Osteoblast (primary cell): ENCODE measurements around the gene NDUFA3. TPM values are rescaled to one million over a fixed set of nuclear protein-coding genes. Genes with fewer than 3 reads are reported as not detected.
A peak's percentile ranks its signal among the peaks of the same experiment; 100 is the strongest.

Experiments
- DNase-seq: peaks from one replicate; pipeline ENCODE4 v3.0.0; 2011; ENCODE audit warnings: low spot score, mixed read lengths; ENCODE audit not compliant: insufficient read length; ENCODE audit errors: missing footprints
- H2AFZ ChIP-seq: 2 replicates; pipeline ENCODE4 v1.6.0; 2011; ENCODE audit warnings: mild to moderate bottlenecking, low read length
- H3K27ac ChIP-seq: 2 replicates; pipeline ENCODE4 v1.5.1; 2011; ENCODE audit warnings: mild to moderate bottlenecking, low read depth, low read length, moderate library complexity
- H3K27me3 ChIP-seq: 2 replicates; pipeline ENCODE4 v1.6.0; 2012; ENCODE audit warnings: mild to moderate bottlenecking, control low read depth, inconsistent platforms, low read length, moderate library complexity; ENCODE audit not compliant: insufficient read depth
- H3K36me3 ChIP-seq: 2 replicates; pipeline ENCODE4 v1.5.1; 2011; ENCODE audit warnings: mild to moderate bottlenecking, low read length, control low read depth, moderate library complexity; ENCODE audit not compliant: insufficient read depth
- H3K4me1 ChIP-seq: 2 replicates; pipeline ENCODE4 v1.5.1; 2011; ENCODE audit warnings: mild to moderate bottlenecking, low read length, control low read depth, moderate library complexity; ENCODE audit not compliant: insufficient read depth
- H3K4me2 ChIP-seq: 2 replicates; pipeline ENCODE4 v1.6.0; 2011; ENCODE audit warnings: mild to moderate bottlenecking, low read length; ENCODE audit not compliant: insufficient read depth
- H3K4me3 ChIP-seq: fragments of 200-600 bp; sonication (generic); 3 replicates; pipeline ENCODE4 v1.5.1; 2012; ENCODE audit warnings: mild to moderate bottlenecking, low read length, inconsistent platforms; ENCODE audit not compliant: insufficient read depth
- H3K79me2 ChIP-seq: 2 replicates; pipeline ENCODE4 v1.6.0; 2012; ENCODE audit warnings: mild to moderate bottlenecking, low read length, control low read depth, inconsistent platforms; ENCODE audit not compliant: insufficient read depth
- H3K9me3 ChIP-seq: 2 replicates; pipeline ENCODE4 v1.5.1; 2011; ENCODE audit warnings: low read depth, low read length, control low read depth
- H4K20me1 ChIP-seq: 2 replicates; pipeline ENCODE4 v1.6.0; 2012; ENCODE audit warnings: mild to moderate bottlenecking, low read length, control low read depth; ENCODE audit not compliant: insufficient read depth
- total RNA-seq: library from RNA; depleted of rRNA; stranded (reverse); fragments of >200 nt; gene quantifications from 2 replicates; pipeline ENCODE4 v1.2.3, GENCODE V29; 2012
- TF ChIP-seq, protein P1 (sequence below): IDR thresholded peaks from 2 replicates; pipeline ENCODE4 v1.5.1; 2011; ENCODE audit warnings: mild to moderate bottlenecking, low read depth, low read length, moderate library complexity; ENCODE audit errors: extremely low read depth

NDUFA3 gene
- total RNA-seq, 1 donor: 8.3 TPM

DNA sequence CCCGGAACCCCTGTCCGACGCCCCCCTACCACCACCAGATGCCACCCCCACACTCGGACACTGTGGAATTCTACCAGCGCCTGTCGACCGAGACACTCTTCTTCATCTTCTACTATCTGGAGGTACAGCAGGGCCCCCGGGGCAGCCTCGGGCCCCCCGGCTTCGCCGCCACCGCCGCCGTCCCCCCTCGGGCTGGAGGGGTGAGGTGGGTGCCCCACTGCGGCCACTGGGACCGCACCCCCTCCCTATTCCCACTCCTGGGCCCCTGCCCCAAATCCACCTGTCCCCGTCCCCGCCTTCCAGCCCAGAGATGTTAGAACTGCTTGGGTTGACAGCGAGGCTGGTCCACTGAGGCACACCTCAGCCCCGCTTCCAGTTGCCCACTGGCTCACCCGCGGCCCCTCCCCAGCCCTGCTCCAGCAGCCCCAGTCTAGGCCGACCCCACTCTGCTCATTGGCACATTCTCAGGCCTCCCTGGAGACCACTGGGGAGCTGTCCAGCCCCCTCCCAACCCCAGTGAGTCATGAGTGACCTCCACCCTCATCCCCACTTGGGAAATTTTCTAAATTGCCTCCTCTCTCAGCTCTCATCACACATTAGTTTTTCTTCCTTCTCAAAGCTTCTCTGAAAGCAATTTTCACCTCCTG, 50.3 kb downstream of the NDUFA3 start:
- peaks cover 1% of the 10 kb centered on the region for H3K79me2 ChIP-seq
- TF ChIP-seq, protein P1, sequence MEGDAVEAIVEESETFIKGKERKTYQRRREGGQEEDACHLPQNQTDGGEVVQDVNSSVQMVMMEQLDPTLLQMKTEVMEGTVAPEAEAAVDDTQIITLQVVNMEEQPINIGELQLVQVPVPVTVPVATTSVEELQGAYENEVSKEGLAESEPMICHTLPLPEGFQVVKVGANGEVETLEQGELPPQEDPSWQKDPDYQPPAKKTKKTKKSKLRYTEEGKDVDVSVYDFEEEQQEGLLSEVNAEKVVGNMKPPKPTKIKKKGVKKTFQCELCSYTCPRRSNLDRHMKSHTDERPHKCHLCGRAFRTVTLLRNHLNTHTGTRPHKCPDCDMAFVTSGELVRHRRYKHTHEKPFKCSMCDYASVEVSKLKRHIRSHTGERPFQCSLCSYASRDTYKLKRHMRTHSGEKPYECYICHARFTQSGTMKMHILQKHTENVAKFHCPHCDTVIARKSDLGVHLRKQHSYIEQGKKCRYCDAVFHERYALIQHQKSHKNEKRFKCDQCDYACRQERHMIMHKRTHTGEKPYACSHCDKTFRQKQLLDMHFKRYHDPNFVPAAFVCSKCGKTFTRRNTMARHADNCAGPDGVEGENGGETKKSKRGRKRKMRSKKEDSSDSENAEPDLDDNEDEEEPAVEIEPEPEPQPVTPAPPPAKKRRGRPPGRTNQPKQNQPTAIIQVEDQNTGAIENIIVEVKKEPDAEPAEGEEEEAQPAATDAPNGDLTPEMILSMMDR: no peak
- no peak overlapping the region for H3K4me2 ChIP-seq
- H3K36me3 ChIP-seq: peaks cover 91% of the 10 kb centered on the region
- H3K27ac ChIP-seq: peak overlapping the region; percentile 48
- peaks cover 21% of the 10 kb centered on the region for H3K4me1 ChIP-seq
- DNase-seq: no peak
- H2AFZ ChIP-seq: no peak overlapping the region
- H3K9me3 ChIP-seq: no peaks in the 10 kb centered on the region
- H3K4me3 ChIP-seq: no peak overlapping the region
- no peaks in the 10 kb centered on the region for H3K27me3 ChIP-seq
- peaks cover 19% of the 10 kb centered on the region for H4K20me1 ChIP-seq

DNA sequence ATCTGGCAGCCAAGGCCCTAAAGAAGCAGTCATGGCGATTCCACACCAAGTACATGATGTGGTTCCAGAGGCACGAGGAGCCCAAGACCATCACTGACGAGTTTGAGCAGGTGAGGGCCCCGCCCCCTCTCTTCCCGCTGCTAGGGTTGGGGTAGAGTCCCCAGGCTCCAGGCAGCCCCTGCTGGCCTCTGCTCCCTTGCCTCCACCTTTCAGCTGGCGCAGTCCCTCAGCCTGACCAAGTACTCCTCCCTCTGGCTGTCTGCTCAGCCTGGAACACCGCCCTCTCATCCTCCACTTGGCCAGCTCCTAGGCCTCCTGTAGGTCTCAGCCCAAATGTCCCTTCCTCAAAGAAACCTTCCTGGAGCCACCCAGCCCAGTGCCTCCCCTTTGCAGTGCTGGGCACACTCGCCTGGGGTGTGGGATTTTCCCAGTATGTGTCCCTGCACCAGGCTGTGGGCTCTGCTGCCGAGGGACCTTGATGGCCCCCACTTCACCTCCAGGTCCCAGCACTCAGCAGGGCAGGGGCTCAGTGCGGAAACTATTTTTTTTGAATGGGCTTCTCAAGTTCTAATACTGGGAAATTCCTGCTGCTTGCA, 51.2 kb downstream of the NDUFA3 start:
- Histone ChIP-seq H3K27me3 (no peaks in the 10 kb centered on the region), H3K4me2 (no peak overlapping the region), H3K36me3 (peaks cover 87% of the 10 kb centered on the region), H2AFZ (no peak overlapping the region), H3K9me3 (no peaks in the 10 kb centered on the region), H3K79me2 (peaks cover 10% of the 10 kb centered on the region), H3K4me1 (peaks cover 28% of the 10 kb centered on the region), H3K4me3 (no peak overlapping the region), H3K27ac (peak overlapping the region; percentile 48), H4K20me1 (peaks cover 19% of the 10 kb centered on the region)
- TF ChIP-seq, protein P1: no peak
- no peak for DNase-seq

DNA sequence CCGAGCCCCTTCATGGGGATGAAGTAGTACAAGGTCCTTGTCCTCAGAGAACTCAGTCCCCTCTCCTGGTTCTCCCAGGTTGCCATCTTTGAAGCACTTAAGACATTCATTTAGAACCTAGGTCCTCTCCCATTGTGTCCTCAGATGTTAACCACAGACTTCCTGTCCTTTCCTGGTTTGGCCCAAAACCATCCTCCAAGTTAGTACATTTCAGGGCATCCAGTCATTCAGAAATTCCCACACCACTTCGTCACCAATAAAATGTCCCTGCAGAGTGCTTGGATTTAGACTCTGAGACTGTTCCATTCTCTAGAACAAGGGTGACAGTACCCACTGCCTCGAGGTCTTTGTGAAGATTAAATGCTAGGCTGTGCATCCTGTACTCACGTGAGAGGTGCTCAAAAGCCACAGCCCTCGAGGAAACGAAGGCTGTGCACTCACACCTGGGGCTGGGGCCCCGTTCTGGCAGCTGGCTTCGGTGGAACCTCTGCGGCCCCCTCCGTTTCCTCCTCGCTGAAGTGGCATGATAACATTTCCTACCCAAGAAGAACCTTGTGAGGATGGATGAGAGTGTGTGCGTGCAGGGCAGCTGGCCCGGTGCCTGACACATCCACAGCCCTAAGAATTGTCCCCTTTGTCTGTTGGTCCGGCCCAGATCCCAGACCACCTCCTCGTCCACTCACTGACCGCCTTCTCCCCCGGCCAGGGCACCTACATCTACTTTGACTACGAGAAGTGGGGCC, 52.1 kb downstream of the NDUFA3 start:
- Histone ChIP-seq H3K27ac (peak overlapping the region; percentile 32), H3K36me3 (peaks cover 77% of the 10 kb centered on the region), H3K4me1 (peaks cover 32% of the 10 kb centered on the region), H3K4me2 (peak overlapping the region; percentile 6), H3K79me2 (peaks cover 13% of the 10 kb centered on the region), H2AFZ (no peak overlapping the region), H3K9me3 (no peaks in the 10 kb centered on the region), H3K4me3 (no peak overlapping the region), H3K27me3 (no peaks in the 10 kb centered on the region), H4K20me1 (peaks cover 19% of the 10 kb centered on the region)
- peak; percentile 95 for DNase-seq
- TF ChIP-seq, protein P1: no peak

DNA sequence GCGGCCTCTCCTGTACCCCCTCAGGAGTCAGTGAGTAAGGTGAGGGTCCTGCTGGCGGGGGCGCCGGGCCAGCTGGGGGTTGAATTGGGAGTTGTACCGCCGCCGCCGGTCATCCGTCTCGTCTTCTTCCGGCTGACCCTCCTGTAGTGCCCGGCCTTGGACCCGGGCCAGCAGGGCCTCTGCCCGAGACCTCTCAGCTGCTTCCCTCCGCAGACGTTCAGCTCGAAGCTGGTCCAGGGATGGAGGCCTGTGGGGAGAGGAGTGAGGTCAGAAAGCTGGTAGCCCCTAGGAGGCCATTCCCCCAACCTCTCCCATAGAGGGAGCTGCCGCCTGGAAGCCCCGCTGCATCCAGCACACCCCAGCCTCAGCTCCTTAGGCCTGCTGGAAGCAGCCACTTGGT, 53.0 kb downstream of the NDUFA3 start:
- H3K4me2 ChIP-seq: no peak overlapping the region
- H3K9me3 ChIP-seq: no peaks in the 10 kb centered on the region
- peaks cover 39% of the 10 kb centered on the region for H3K4me1 ChIP-seq
- H3K79me2 ChIP-seq: peaks cover 13% of the 10 kb centered on the region
- H3K27ac ChIP-seq: no peak overlapping the region
- H3K36me3 ChIP-seq: peaks cover 68% of the 10 kb centered on the region
- H3K27me3 ChIP-seq: no peaks in the 10 kb centered on the region
- TF ChIP-seq, protein P1: no peak
- peaks cover 19% of the 10 kb centered on the region for H4K20me1 ChIP-seq
- H3K4me3 ChIP-seq: no peak overlapping the region
- H2AFZ ChIP-seq: no peak overlapping the region
- DNase-seq: no peak
